ENCODE measurements around the gene LUC7L3. TPM values are rescaled to one million over a fixed set of nuclear protein-coding genes. Genes with fewer than 3 reads are reported as not detected.

The LUC7L3 gene
- total and polyA plus RNA-seq, 2 of the 13 experiments (the other 11 are each of a cell fraction or from before 2014, with no cell fraction given): 108 to 120 TPM

- peak; percentile 47 for TF ChIP-seq PAXIP1 (CRISPR knock-in tag; conservative IDR thresholded peaks at IDR 0.05)
- TF ChIP-seq ZBTB10 (CRISPR knock-in tag; IDR thresholded peaks at IDR 0.05; ENCODE audit: borderline replicate concordance): peak; percentile 40; the same call in 1 of the 2 replicates
- peak; percentile 74; the same call in 1 of the 2 replicates for TF ChIP-seq CSRNP1 (CRISPR knock-in tag; IDR thresholded peaks at IDR 0.05)
- TF ChIP-seq ZNF564 (CRISPR knock-in tag; IDR thresholded peaks at IDR 0.05): peak; percentile 93
- TF ChIP-seq ATF7 (IDR thresholded peaks at IDR 0.05): no peak
- no peak for TF ChIP-seq ATF7 (CRISPR knock-in tag; IDR thresholded peaks at IDR 0.05)
- no peak for TF ChIP-seq CBX1 (IDR thresholded peaks at IDR 0.05; ENCODE audit: low read depth)
- peak; percentile 61; the same call in 1 of the 2 replicates for TF ChIP-seq MYPOP (CRISPR knock-in tag; IDR thresholded peaks at IDR 0.05)
- no peak for TF ChIP-seq RFX3 (CRISPR knock-in tag; IDR thresholded peaks at IDR 0.05)
- peak; percentile 92; the same call in 1 of the 2 replicates for TF ChIP-seq FOXK1 (CRISPR knock-in tag; IDR thresholded peaks at IDR 0.05; ENCODE audit: borderline replicate concordance, low read depth)
- peak; percentile 83; the same call in 1 of the 2 replicates for TF ChIP-seq ZNF674 (CRISPR knock-in tag; IDR thresholded peaks at IDR 0.05; ENCODE audit: low read depth)
- 0 out of 2 replicates have a peak, but pooled peaks have one; percentile 52 for TF ChIP-seq ZKSCAN1 (IDR thresholded peaks at IDR 0.05; ENCODE audit: low read length)
- peak; percentile 80; the same call in 1 of the 2 replicates for TF ChIP-seq ZNF263 (CRISPR knock-in tag; IDR thresholded peaks at IDR 0.05)
- no peak; the same call in 1 of the 2 replicates for TF ChIP-seq NCOR1 (IDR thresholded peaks at IDR 0.05; ENCODE audit: borderline replicate concordance, low read length)
- TF ChIP-seq POLR2A (IDR thresholded peaks at IDR 0.05; ENCODE audit: insufficient read depth in 1 of 2, low read depth in 2 of 2, low read length in 2 of 2): peak; percentile 59 to 65; a peak in 3 of 4 replicates
- TF ChIP-seq ZNF614 (CRISPR knock-in tag; IDR thresholded peaks at IDR 0.05; ENCODE audit: borderline replicate concordance): peak; percentile 94; the same call in 1 of the 2 replicates
- peak; percentile 93; the same call in 1 of the 2 replicates for TF ChIP-seq MYC (CRISPR knock-in tag; IDR thresholded peaks at IDR 0.05; ENCODE audit: borderline replicate concordance)
- TF ChIP-seq GPN1 (CRISPR knock-in tag; IDR thresholded peaks at IDR 0.05; ENCODE audit: borderline replicate concordance): peak; percentile 35; the same call in 1 of the 2 replicates
- peak; percentile 97 for TF ChIP-seq TEF (CRISPR knock-in tag; IDR thresholded peaks at IDR 0.05)
These were observed 11.9 kb upstream of the LUC7L3 start, which contains the start of gene ANKRD40 (continued) for GRCh38 chr17:50707289-50708049.
